Osteoblast (primary cell): Measurements from ENCODE around the gene CAB39L. TPM values are rescaled to one million over a fixed set of nuclear protein-coding genes. Genes with fewer than 3 reads are reported as not detected.

Source experiments
- DNase-seq: peaks from one replicate; pipeline ENCODE4 v3.0.0; 2011; ENCODE audit warnings: low spot score, mixed read lengths; ENCODE audit not compliant: insufficient read length; ENCODE audit errors: missing footprints
- H2AFZ ChIP-seq: 2 replicates; pipeline ENCODE4 v1.6.0; 2011; ENCODE audit warnings: mild to moderate bottlenecking, low read length
- H3K27ac ChIP-seq: 2 replicates; pipeline ENCODE4 v1.5.1; 2011; ENCODE audit warnings: mild to moderate bottlenecking, low read depth, low read length, moderate library complexity
- H3K27me3 ChIP-seq: 2 replicates; pipeline ENCODE4 v1.6.0; 2012; ENCODE audit warnings: mild to moderate bottlenecking, control low read depth, inconsistent platforms, low read length, moderate library complexity; ENCODE audit not compliant: insufficient read depth
- H3K36me3 ChIP-seq: 2 replicates; pipeline ENCODE4 v1.5.1; 2011; ENCODE audit warnings: mild to moderate bottlenecking, low read length, control low read depth, moderate library complexity; ENCODE audit not compliant: insufficient read depth
- H3K4me1 ChIP-seq: 2 replicates; pipeline ENCODE4 v1.5.1; 2011; ENCODE audit warnings: mild to moderate bottlenecking, low read length, control low read depth, moderate library complexity; ENCODE audit not compliant: insufficient read depth
- H3K4me2 ChIP-seq: 2 replicates; pipeline ENCODE4 v1.6.0; 2011; ENCODE audit warnings: mild to moderate bottlenecking, low read length; ENCODE audit not compliant: insufficient read depth
- H3K4me3 ChIP-seq: fragments of 200-600 bp; sonication (generic); 3 replicates; pipeline ENCODE4 v1.5.1; 2012; ENCODE audit warnings: mild to moderate bottlenecking, low read length, inconsistent platforms; ENCODE audit not compliant: insufficient read depth
- H3K79me2 ChIP-seq: 2 replicates; pipeline ENCODE4 v1.6.0; 2012; ENCODE audit warnings: mild to moderate bottlenecking, low read length, control low read depth, inconsistent platforms; ENCODE audit not compliant: insufficient read depth
- H3K9me3 ChIP-seq: 2 replicates; pipeline ENCODE4 v1.5.1; 2011; ENCODE audit warnings: low read depth, low read length, control low read depth
- H4K20me1 ChIP-seq: 2 replicates; pipeline ENCODE4 v1.6.0; 2012; ENCODE audit warnings: mild to moderate bottlenecking, low read length, control low read depth; ENCODE audit not compliant: insufficient read depth
- total RNA-seq: library from RNA; depleted of rRNA; stranded (reverse); fragments of >200 nt; gene quantifications from 2 replicates; pipeline ENCODE4 v1.2.3, GENCODE V29; 2012
- TF ChIP-seq, protein P1 (sequence below): IDR thresholded peaks from 2 replicates; pipeline ENCODE4 v1.5.1; 2011; ENCODE audit warnings: mild to moderate bottlenecking, low read depth, low read length, moderate library complexity; ENCODE audit errors: extremely low read depth

CAB39L gene
- total RNA-seq, 1 donor = 12.3 TPM

DNA sequence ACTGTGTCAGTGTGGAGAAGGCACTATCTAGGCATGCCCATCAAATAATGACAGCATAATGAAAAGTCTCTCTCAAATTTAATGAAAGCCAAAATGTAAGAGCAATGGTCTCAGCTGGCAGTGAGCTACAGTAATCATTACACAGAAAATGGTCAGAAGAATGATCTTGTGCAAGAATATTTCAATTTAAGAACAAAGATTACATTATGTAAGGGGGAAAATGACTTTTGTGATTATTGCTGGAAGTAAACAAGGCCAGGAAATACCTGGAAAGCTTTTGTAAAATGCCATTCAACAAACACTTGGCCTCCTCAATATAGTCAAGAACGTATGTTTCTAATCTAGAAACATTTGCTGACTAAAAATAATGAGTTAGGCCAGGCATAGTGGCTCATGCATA lies 89.1 kb downstream of the CAB39L start:
- Histone ChIP-seq H3K27me3 (no peaks in the 10 kb centered on the region), H3K4me1 (peaks cover 20% of the 10 kb centered on the region), H3K27ac (no peak overlapping the region), H3K79me2 (no peaks in the 10 kb centered on the region), H3K36me3 (no peaks in the 10 kb centered on the region), H3K4me3 (no peak overlapping the region), H2AFZ (no peak overlapping the region), H4K20me1 (no peaks in the 10 kb centered on the region), H3K4me2 (no peak overlapping the region), H3K9me3 (no peaks in the 10 kb centered on the region)
- no peak for DNase-seq
- TF ChIP-seq, protein P1, sequence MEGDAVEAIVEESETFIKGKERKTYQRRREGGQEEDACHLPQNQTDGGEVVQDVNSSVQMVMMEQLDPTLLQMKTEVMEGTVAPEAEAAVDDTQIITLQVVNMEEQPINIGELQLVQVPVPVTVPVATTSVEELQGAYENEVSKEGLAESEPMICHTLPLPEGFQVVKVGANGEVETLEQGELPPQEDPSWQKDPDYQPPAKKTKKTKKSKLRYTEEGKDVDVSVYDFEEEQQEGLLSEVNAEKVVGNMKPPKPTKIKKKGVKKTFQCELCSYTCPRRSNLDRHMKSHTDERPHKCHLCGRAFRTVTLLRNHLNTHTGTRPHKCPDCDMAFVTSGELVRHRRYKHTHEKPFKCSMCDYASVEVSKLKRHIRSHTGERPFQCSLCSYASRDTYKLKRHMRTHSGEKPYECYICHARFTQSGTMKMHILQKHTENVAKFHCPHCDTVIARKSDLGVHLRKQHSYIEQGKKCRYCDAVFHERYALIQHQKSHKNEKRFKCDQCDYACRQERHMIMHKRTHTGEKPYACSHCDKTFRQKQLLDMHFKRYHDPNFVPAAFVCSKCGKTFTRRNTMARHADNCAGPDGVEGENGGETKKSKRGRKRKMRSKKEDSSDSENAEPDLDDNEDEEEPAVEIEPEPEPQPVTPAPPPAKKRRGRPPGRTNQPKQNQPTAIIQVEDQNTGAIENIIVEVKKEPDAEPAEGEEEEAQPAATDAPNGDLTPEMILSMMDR = no peak

DNA sequence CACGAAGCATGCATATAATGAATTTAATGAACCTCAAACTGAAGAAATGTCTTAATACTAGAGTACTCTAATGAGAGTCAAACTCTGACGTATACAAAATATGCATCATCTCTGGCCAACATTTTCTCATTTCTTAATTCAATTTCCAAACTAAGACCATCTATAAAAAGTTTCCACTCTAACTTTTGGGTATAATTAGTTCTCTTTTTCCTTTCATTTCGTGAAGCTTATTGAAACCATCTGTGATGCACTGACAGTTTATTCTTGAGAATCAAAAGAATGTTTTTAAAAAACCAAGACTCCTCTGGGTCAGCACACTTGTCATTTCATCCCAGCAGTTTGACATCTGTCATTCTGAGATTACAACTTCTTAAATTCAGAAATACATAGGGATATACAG lies 90.0 kb downstream of the CAB39L start:
- no peak overlapping the region for H3K27ac ChIP-seq
- no peaks in the 10 kb centered on the region for H3K27me3 ChIP-seq
- H3K36me3 ChIP-seq = no peaks in the 10 kb centered on the region
- TF ChIP-seq, protein P1 = no peak
- DNase-seq = no peak
- H3K4me3 ChIP-seq = no peak overlapping the region
- H3K4me1 ChIP-seq = peaks cover 23% of the 10 kb centered on the region
- H3K9me3 ChIP-seq = no peaks in the 10 kb centered on the region
- H2AFZ ChIP-seq = no peak overlapping the region
- H4K20me1 ChIP-seq = no peaks in the 10 kb centered on the region
- H3K4me2 ChIP-seq = no peak overlapping the region
- H3K79me2 ChIP-seq = no peaks in the 10 kb centered on the region

DNA sequence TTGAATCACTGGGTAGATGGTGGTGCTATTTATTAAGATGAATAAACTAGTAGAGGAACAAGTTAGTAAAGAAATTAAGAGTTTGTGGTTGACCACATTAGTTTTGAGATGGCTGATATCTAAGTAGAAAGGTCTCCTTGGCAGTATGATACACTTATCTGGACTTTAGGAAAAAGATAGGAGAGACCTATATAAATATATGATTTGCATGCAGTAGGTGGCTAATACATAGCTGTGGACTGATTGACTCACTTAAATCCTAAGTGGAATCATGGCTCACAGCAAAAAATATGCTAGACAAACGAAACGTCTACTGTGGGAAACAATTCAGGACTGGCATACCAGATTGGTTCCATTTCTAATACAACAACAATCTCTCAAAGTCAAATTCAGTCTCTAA lies 92.0 kb downstream of the CAB39L start:
- Histone ChIP-seq H4K20me1 (no peaks in the 10 kb centered on the region), H3K4me3 (no peak overlapping the region), H2AFZ (no peak overlapping the region), H3K4me1 (peaks cover 12% of the 10 kb centered on the region), H3K36me3 (no peaks in the 10 kb centered on the region), H3K9me3 (no peaks in the 10 kb centered on the region), H3K79me2 (no peaks in the 10 kb centered on the region), H3K27ac (no peak overlapping the region), H3K4me2 (no peak overlapping the region), H3K27me3 (no peaks in the 10 kb centered on the region)
- no peak for DNase-seq
- TF ChIP-seq, protein P1 = no peak

DNA sequence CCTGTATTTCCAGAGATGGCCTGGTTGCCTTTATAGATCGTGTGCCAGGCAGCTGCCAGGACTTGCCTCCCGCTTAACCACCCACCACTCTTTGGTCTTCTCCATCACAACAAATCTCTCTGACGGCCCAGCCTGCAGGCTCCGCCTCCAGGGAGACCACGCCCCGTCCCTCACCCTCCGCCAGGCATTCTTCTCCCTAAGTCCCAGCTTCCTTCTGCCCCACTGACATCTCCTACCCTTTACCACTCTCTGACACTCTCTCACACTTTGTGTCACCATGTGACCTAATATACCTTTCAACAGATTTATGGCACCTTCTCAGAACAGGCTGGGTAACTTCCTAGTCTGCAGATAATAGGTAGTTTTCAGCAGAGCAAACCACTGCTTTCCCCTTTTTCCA lies 95.1 kb downstream of the CAB39L start:
- no peak overlapping the region for H3K4me3 ChIP-seq
- H2AFZ ChIP-seq = no peak overlapping the region
- H3K79me2 ChIP-seq = no peaks in the 10 kb centered on the region
- H3K36me3 ChIP-seq = no peaks in the 10 kb centered on the region
- no peaks in the 10 kb centered on the region for H3K9me3 ChIP-seq
- TF ChIP-seq, protein P1 = no peak
- H3K27me3 ChIP-seq = no peaks in the 10 kb centered on the region
- no peak overlapping the region for H3K4me2 ChIP-seq
- H3K4me1 ChIP-seq = peaks cover 3% of the 10 kb centered on the region
- no peaks in the 10 kb centered on the region for H4K20me1 ChIP-seq
- no peak overlapping the region for H3K27ac ChIP-seq
- DNase-seq = no peak
